GM19239 (cell line): ENCODE data around the gene SCAPER.

ENCODE experiments used
- DNase-seq: peaks from one replicate; pipeline ENCODE4 v3.0.0; 2011; ENCODE audit warnings: low spot score; ENCODE audit not compliant: insufficient read length
- FAIRE-seq: peaks from 2 replicates; lab custom pipeline; 2011; peaks lifted over from hg19 to GRCh38; lab: Jason Lieb, UNC

The SCAPER gene

DNA sequence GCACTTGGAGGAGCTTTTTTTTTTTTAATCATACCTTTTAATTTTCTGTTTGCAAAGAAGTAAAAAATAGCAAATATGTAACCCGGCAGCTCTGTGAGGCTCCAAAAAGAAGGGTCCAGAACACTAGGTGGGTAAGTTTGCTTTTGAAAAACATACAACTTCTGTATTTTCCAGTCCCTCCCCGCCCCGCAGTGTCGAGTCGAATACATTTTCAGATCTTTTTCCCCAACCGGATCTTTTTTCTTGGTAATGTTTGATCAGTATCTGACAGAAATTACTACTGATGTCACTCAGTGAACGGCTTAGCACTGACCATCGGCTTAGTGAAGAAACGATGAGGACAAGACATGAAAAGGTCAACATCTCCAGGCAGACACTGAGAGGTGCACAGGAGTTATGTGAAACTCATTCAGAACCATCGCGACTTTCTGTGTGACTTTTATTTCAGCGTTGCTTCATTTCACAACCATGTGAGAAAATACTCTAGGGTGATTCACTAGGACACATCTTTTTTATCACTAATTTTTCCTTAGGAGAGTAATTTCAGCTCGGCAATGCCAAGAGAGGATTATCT lies 557.6 kb downstream of the SCAPER start:
- no peak for FAIRE-seq
- DNase-seq, result no peak

DNA sequence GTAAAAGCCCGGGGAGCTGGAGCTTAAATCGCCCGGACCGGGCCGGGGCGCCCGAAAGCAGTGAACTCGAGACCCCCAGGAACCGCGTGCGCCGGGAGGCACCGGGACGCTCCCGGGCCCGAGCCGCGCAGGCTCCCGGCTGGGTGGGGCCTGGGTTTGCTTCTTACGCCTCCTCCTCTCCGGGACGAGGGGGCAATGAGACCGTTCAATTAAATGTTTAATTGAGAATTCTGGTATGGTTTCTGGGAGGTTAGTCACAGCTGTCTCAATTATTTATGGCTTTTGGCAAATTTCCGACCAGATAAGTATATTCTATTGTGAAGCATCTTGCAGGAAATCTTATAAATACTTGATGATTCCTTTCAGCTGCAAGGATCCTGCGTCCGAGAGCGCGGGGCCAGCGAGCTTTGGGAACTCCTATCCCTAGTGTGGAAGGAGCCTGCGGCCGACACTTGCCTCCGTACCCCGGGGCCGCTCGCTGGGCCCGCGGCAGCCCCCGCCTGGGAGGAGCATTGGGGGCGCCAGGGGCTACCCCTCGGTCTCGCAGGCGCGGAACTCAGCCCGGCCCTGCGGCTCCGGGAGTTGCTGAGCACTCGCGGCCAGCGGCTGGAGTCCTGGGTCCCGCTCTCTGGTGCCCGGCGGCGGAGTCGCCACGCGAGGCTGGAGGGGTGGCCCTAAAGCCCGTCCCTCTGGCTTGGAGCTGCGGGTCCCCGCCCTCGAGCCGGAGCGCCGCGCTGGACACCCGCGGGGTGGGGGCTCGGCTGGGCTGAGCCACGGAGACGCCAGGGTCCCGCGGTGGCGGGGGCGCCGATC lies 558.3 kb downstream of the SCAPER start:
- DNase-seq, result no peak
- no peak for FAIRE-seq

GRCh38 chr15:76345880-76346668 lies 559.1 kb downstream of the SCAPER start:
- no peak for FAIRE-seq
- peak; percentile 56 for DNase-seq

DNA sequence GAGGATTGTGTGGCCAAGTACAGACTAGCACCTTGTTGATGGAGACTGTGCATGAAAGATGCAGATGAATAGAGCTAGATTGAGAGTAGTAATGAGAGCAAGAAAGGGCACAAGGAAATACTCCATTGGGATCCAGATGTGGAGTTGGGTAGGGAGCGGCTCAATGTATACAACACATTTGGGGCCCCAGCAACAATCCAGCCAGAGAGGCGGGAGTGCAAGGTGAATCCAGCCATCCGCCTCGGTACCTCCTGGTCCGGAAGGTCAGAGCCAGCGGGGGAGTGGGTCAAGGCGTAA lies 559.6 kb downstream of the SCAPER start:
- FAIRE-seq (no peak), DNase-seq (no peak)

DNA sequence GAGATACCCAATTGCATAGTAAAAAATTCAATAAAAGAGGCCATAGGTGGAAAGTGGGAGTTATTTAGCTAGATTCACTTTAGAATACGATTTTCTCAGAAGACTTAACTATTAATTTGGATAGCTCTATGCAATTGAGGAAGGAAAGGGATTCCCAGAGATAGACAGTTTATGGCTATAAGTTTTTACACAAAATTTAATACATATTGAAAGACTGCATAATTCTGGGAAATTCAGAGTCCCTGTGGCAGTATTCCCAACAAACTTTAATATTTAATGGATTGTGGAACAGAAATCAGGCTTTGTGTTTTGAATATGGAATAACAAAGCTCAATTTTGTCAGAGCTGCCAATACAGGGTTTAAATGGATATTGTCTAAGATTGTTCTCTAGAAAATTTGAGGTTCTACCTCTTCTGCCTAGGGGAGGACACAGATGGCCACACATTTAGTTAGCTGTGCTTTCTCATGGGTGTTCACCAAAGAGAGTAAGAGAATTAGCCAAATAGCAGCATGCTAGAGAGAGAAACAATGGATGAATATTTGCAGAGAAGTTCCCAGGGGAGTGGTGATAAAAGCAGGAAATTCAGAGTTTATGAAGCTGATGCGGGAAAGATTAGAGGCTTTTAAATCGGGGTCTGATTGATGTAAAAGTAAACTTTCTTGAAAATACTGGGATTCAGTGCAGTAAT lies 560.1 kb downstream of the SCAPER start:
- FAIRE-seq (no peak), DNase-seq (no peak)

GRCh38 chr15:76343313-76343996 lies 561.7 kb downstream of the SCAPER start:
- no peak for DNase-seq
- no peak for FAIRE-seq

GRCh38 chr15:76342382-76343201 lies 562.5 kb downstream of the SCAPER start:
- FAIRE-seq (no peak), DNase-seq (no peak)

DNA sequence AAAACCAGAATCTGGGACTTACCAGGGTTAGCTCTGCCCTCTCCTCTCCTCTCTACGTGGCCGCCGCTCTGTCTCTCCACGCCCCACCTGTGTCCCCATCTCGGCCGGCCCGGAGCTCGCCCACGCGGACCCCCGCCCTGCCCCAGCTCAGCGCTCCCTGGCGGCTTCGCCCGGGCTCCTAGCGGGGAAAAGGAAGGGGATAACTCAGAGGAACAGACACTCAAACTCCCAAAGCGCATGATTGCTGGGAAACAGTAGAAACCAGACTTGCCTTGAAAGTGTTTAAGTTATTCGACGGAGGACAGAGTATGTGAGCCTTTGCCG lies 563.1 kb downstream of the SCAPER start:
- DNase-seq (no peak), FAIRE-seq (no peak)

GRCh38 chr15:76341366-76342057 lies 563.6 kb downstream of the SCAPER start:
- DNase-seq, result peak; percentile 19
- FAIRE-seq, result no peak

- FAIRE-seq, result no peak
- peak; percentile 68 for DNase-seq
Measured at GRCh38 chr15:76340803-76341365, 564.3 kb downstream of the SCAPER start.

DNA sequence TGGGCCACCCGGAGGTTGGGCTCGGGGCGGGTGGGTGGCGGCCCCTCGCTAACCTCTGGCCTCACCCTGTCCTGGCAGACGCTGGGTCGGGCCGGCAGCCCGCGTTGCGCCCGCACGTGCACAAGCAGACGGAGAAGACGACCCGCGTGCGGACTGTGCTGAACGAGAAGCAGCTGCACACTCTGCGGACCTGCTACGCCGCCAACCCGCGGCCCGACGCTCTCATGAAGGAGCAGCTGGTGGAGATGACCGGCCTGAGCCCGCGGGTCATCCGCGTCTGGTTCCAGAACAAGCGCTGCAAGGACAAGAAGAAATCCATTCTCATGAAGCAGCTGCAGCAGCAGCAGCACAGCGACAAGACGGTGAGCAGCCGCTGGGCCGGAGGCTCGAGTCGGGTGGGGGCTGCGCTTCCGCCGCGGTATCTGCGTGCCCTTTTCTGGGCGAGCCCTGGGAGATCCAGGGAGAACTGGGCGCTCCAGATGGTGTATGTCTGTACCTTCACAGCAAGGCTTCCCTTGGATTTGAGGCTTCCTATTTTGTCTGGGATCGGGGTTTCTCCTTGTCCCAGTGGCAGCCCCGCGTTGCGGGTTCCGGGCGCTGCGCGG lies 564.8 kb downstream of the SCAPER start:
- no peak for FAIRE-seq
- peak; percentile 65 for DNase-seq

GRCh38 chr15:76339305-76340197 lies 565.6 kb downstream of the SCAPER start:
- FAIRE-seq (peak; percentile 44), DNase-seq (peak; percentile 50)

DNA sequence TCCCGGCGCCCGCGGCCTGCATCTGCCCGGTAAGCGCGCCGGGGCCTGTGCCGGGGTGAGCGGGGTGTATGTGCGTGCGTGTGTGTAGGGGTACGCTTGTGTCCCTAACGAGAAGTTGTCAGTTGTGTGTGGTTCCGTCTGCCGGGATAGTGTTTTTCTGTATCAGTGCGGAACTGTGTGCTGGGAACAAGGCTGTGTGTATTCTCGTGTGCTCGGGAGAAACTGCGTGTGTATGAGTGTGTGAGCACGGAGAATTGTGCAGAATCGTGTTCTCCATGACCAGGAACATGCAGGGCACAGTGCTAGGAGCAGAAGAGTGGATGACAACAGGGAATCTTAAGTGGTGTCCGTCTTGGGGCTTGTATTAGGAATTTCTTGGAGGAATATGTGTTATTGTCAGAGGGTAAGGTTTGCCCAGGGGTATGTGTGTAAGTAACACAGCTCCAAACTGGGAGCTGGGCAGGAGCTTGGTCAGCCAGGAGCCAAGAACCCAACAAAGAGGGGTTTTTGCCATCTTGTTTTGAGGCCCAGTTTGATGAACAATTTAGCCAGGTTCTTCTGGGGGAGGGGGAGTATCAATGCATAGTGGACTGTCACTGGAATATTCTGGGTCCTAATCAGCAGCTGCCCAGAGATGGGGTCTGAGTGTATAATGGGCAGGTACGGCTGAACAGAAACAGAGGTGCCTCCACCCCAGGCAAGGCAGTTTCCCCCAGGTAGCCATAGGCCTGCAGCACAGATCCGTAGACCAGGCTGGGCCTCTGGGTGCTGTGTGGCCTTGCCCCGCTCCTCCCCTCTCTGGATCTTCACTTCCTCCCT lies 566.4 kb downstream of the SCAPER start:
- FAIRE-seq (no peak), DNase-seq (peak; percentile 15)

GRCh38 chr15:76337696-76338485 lies 567.2 kb downstream of the SCAPER start:
- FAIRE-seq (no peak), DNase-seq (peak; percentile 16)

GRCh38 chr15:76337059-76337695 lies 568.0 kb downstream of the SCAPER start:
- peak; percentile 20 for DNase-seq
- peak; percentile 73 for FAIRE-seq
